Fibroblast of lung (primary cell): ENCODE results near the gene TEX19. TPM values are rescaled to one million over a fixed set of nuclear protein-coding genes. Genes with fewer than 3 reads are reported as not detected.

Experiments
- DNase-seq, 2 donors: peaks; one replicate each; pipeline versions ENCODE4 v3.0.0 to v3.0.0-alpha.2; 2010; ENCODE audit warnings: low read depth in 2 of 2
- H2AFZ ChIP-seq: 2 replicates; pipeline ENCODE4 v1.5.1; 2012; ENCODE audit warnings: low read length, control low read depth, inconsistent platforms
- H3K27ac ChIP-seq: 2 replicates; pipeline ENCODE4 v1.5.1; 2011; ENCODE audit warnings: low read length, control low read depth; ENCODE audit not compliant: insufficient read depth
- H3K27me3 ChIP-seq: 2 replicates; pipeline ENCODE4 v1.5.1; 2011; ENCODE audit warnings: mild to moderate bottlenecking, low read length; ENCODE audit not compliant: control insufficient read depth, insufficient read depth
- H3K36me3 ChIP-seq: 2 replicates; pipeline ENCODE4 v1.5.1; 2011; ENCODE audit warnings: low read length; ENCODE audit not compliant: control insufficient read depth, insufficient read depth
- H3K4me1 ChIP-seq: 2 replicates; pipeline ENCODE4 v1.5.1; 2011; ENCODE audit warnings: low read length; ENCODE audit not compliant: control insufficient read depth, insufficient read depth; ENCODE audit errors: extremely low read depth
- H3K4me2 ChIP-seq: 2 replicates; pipeline ENCODE4 v1.5.1; 2011; ENCODE audit warnings: low read length, control low read depth; ENCODE audit not compliant: insufficient read depth; ENCODE audit errors: extremely low read depth
- H3K4me3 ChIP-seq, 4 experiments: fragments of 200-600 bp in 1 of 4; sonication (generic) in 1 of 4; replicated peaks in 1 of 4; 2 replicates each; pipeline ENCODE4 v1.5.1; 2011 to 2016; ENCODE audit warnings: low read length in 4 of 4, low read depth in 3 of 4, mild to moderate bottlenecking in 3 of 4, control low read depth in 2 of 4, inconsistent platforms in 1 of 4, mixed read lengths in 1 of 4; ENCODE audit not compliant: insufficient read depth in 1 of 4; ENCODE audit errors: control extremely low read depth in 1 of 4
- H3K79me2 ChIP-seq: 2 replicates; pipeline ENCODE4 v1.5.1; 2012; ENCODE audit warnings: mild to moderate bottlenecking, low read length, inconsistent platforms; ENCODE audit not compliant: control insufficient read depth, insufficient read depth
- H3K9ac ChIP-seq: 2 replicates; pipeline ENCODE4 v1.5.1; 2011; ENCODE audit warnings: mild to moderate bottlenecking, low read length, control low read depth; ENCODE audit not compliant: insufficient read depth
- H3K9me3 ChIP-seq: 2 replicates; pipeline ENCODE4 v1.5.1; 2012; ENCODE audit warnings: low read depth, low read length; ENCODE audit not compliant: control insufficient read depth, insufficient read depth
- H4K20me1 ChIP-seq: 2 replicates; pipeline ENCODE4 v1.5.1; 2011; ENCODE audit warnings: low read length; ENCODE audit not compliant: control insufficient read depth, insufficient read depth; ENCODE audit errors: extremely low read depth
- EZH2 ChIP-seq: IDR thresholded peaks from 2 replicates; pipeline ENCODE4 v1.5.1; 2012; ENCODE audit warnings: low read length, control low read depth, mild to moderate bottlenecking; ENCODE audit errors: missing control alignments
- polyA plus RNA-seq, 2 donors: library from polyadenylated mRNA; depleted of rRNA in 1 of 2; stranded (reverse) in 1 of 2; unstranded in 1 of 2; fragments of >200 nt; gene quantifications; 2 replicates each; pipeline ENCODE4 v1.2.1, GENCODE V29; 2011 to 2012; ENCODE audit warnings: missing spikeins in 1 of 2
- total RNA-seq: library from RNA; depleted of rRNA; stranded (reverse); fragments of >200 nt; gene quantifications from 2 replicates; pipeline ENCODE4 v1.2.1, GENCODE V29; 2014
- TF ChIP-seq, protein P1 (sequence below), 2 donors: IDR thresholded peaks in 1 of 2; conservative IDR thresholded peaks in 1 of 2; 1 replicate in 1 of 2; 2 replicates in 1 of 2; pipeline ENCODE4 v1.5.1; 2011 to 2012; ENCODE audit warnings: low read length in 2 of 2, control low read depth in 1 of 2, inconsistent platforms in 1 of 2, low read depth in 1 of 2, mild to moderate bottlenecking in 1 of 2

TEX19 gene
- total and polyA plus RNA-seq, 2 donors (not counting 1 experiment from before 2014, with no cell fraction given), result 0.05 to 0.17 TPM

DNA sequence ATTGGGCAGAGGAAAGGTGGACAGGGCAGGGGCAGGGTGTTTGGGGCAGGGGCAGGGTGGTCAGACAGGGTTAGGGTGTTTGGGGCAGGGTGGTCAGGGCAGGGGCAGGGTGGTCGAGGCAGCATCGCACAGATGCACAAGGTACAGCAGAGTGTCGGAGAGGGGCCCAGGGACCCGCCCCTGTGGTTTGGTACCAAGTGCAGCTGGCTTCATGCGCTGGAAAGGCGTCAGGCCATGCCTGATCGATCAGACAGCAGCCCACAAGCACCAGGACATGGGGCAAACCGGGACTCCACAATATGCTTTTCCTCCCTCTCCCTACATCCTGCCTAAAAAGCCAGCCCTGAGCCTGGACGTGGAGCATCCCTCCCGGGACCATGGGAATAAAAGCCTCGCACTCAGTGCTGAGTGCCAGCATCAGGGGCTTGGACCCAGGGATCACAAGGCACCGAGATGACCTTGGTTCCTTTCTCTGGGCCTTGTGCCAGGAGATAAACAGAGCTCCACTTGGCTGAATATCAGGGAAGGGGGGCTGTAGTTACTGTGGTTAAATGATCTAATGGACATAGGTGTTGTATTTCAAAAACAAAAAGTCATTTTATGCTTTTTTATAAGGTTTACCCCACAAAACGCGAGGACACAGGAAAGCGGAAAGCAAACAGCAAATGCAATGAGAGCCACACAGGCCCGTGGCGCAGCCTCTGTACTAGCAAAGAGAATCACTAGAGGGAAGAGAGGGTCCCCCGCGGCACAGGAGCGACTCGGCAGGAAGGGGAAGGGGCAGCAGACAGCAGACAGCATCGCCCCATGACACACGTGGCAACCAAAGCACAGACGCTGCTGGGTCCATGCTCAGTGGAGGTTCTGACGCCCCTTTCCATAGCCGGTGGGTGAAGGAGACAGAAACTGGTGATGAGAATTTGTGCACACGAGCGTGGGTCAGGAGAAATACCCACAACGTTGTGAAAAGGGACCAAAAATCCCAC lies 53.8 kb downstream of the TEX19 start:
- Histone ChIP-seq H4K20me1 (no peaks in the 10 kb centered on the region), H3K9me3 (no peaks in the 10 kb centered on the region), H3K27ac (no peak overlapping the region), H2AFZ (no peak overlapping the region), H3K79me2 (no peaks in the 10 kb centered on the region), H3K9ac (no peak overlapping the region), H3K36me3 (no peaks in the 10 kb centered on the region), H3K4me3 (no peak overlapping the region), H3K27me3 (no peaks in the 10 kb centered on the region), H3K4me2 (no peak overlapping the region), H3K4me1 (peaks cover under 1% of the 10 kb centered on the region)
- no peak for DNase-seq
- TF ChIP-seq, protein P1, sequence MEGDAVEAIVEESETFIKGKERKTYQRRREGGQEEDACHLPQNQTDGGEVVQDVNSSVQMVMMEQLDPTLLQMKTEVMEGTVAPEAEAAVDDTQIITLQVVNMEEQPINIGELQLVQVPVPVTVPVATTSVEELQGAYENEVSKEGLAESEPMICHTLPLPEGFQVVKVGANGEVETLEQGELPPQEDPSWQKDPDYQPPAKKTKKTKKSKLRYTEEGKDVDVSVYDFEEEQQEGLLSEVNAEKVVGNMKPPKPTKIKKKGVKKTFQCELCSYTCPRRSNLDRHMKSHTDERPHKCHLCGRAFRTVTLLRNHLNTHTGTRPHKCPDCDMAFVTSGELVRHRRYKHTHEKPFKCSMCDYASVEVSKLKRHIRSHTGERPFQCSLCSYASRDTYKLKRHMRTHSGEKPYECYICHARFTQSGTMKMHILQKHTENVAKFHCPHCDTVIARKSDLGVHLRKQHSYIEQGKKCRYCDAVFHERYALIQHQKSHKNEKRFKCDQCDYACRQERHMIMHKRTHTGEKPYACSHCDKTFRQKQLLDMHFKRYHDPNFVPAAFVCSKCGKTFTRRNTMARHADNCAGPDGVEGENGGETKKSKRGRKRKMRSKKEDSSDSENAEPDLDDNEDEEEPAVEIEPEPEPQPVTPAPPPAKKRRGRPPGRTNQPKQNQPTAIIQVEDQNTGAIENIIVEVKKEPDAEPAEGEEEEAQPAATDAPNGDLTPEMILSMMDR (conservative IDR thresholded peaks at IDR 0.05 in 1 of 2, IDR thresholded peaks at IDR 0.05 in 1 of 2; ENCODE audit: low read depth in 1 of 2, low read length in 2 of 2), result no peak
- no peak for TF ChIP-seq EZH2

Other genes with a start within 250 kb of the TEX19 start
- gene CCDC57, start 146.4 kb upstream of the TEX19 start, total RNA-seq, result 8.2 and 10.1 TPM in 2 replicates
- 4.3 and 7.1 TPM in 2 replicates for gene CCDC57, start 146.4 kb upstream of the TEX19 start, polyA plus RNA-seq
- gene SLC16A3, start 130.2 kb upstream of the TEX19 start, total RNA-seq, result 99.4 and 107 TPM in 2 replicates
- gene SLC16A3, start 130.2 kb upstream of the TEX19 start, polyA plus RNA-seq, result 36.0 and 71.0 TPM in 2 replicates
- 41.3 and 64.9 TPM in 2 replicates for gene CSNK1D, start 85.5 kb upstream of the TEX19 start, total RNA-seq
- 112 and 139 TPM in 2 replicates for gene CSNK1D, start 85.5 kb upstream of the TEX19 start, polyA plus RNA-seq
- under 0.01 and 0.17 TPM in 2 replicates for gene CD7, start 41.6 kb upstream of the TEX19 start, total RNA-seq
- not detected in 2 replicates for gene CD7, start 41.6 kb upstream of the TEX19 start, polyA plus RNA-seq
- 17.3 and 31.1 TPM in 2 replicates for gene SECTM1, start 25.5 kb upstream of the TEX19 start, total RNA-seq
- gene SECTM1, start 25.5 kb upstream of the TEX19 start, polyA plus RNA-seq, result 17.5 and 21.0 TPM in 2 replicates
- gene UTS2R, start 12.5 kb downstream of the TEX19 start, total RNA-seq, result not detected in 2 replicates
- not detected in 2 replicates for gene UTS2R, start 12.5 kb downstream of the TEX19 start, polyA plus RNA-seq
- 16.7 and 18.2 TPM in 2 replicates for gene HEXD, start 59.1 kb downstream of the TEX19 start, total RNA-seq
- gene HEXD, start 59.1 kb downstream of the TEX19 start, polyA plus RNA-seq, result 5.0 and 6.4 TPM in 2 replicates
- 18.2 and 27.1 TPM in 2 replicates for gene OGFOD3, start 59.3 kb downstream of the TEX19 start, total RNA-seq
- gene OGFOD3, start 59.3 kb downstream of the TEX19 start, polyA plus RNA-seq, result 25.6 and 30.7 TPM in 2 replicates
- 64.1 and 77.6 TPM in 2 replicates for gene CYBC1, start 91.5 kb downstream of the TEX19 start, total RNA-seq
- 62.7 and 69.9 TPM in 2 replicates for gene CYBC1, start 91.5 kb downstream of the TEX19 start, polyA plus RNA-seq
- 22.0 and 30.0 TPM in 2 replicates for gene NARF, start 99.5 kb downstream of the TEX19 start, total RNA-seq
- gene NARF, start 99.5 kb downstream of the TEX19 start, polyA plus RNA-seq, result 34.5 and 38.7 TPM in 2 replicates
- 25.4 and 33.2 TPM in 2 replicates for gene FOXK2, start 160.5 kb downstream of the TEX19 start, total RNA-seq
- gene FOXK2, start 160.5 kb downstream of the TEX19 start, polyA plus RNA-seq, result 23.5 and 24.2 TPM in 2 replicates